22Rv1 (cell line): Measurements from ENCODE around the gene ARHGEF17.

Source experiments
- H3K27ac ChIP-seq: fragments of 450-650 bp; 2 replicates; pipeline ENCODE4 v1.5.1; 2017
- ZFX ChIP-seq: fragments of 450-650 bp; IDR thresholded peaks from 2 replicates; pipeline ENCODE4 v1.6.1; 2017; ENCODE audit warnings: antibody characterized with exemption, borderline replicate concordance
- TF ChIP-seq, protein P1 (sequence below): fragments of 450-650 bp; IDR thresholded peaks from 2 replicates; pipeline ENCODE4 v1.5.1; 2017; ENCODE audit warnings: mild to moderate bottlenecking

The ARHGEF17 gene

DNA sequence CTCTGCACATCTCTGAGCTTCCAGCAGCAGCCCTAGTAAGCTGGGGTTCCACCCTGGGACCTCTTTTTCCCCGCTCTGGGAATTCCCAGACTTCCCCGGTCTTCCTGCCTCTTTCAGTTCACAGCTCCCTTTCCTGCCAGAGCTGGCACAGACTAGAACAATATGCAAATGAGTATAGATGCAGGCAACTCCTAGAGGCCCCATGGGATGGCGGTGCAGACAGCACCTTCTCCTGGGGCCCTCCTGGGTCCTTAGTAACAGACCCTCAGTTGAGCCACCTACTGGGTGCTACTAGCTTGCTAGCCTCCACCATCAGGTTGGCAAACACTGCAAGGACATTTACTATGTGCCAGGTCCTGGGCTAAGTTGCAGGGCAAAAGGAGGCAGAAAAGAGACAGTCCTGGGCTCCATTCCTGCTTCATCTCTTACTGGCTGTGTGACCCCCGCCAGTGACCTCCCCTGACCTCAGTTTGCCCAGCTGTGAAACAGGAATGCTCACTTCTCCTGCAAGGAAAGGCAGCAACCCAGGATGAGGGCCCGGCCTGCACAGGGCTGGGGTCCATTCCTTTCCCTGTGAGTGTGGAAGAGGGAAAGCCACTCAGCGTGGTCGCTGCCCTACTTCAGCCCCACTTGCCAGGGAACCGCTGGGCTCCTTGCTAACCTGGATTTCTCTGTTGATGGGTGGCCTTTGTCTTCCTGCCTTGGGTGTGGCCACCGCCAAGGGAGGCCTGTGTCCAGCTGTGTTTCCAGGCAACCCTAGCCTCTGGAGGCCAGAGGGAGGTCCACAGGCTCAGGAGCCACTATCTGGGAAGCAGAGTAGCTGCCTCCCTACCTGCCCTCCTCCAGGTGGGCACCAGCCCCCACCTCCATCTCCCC is 75.4 kb downstream of the ARHGEF17 start:
- no peak for TF ChIP-seq ZFX
- TF ChIP-seq, protein P1, sequence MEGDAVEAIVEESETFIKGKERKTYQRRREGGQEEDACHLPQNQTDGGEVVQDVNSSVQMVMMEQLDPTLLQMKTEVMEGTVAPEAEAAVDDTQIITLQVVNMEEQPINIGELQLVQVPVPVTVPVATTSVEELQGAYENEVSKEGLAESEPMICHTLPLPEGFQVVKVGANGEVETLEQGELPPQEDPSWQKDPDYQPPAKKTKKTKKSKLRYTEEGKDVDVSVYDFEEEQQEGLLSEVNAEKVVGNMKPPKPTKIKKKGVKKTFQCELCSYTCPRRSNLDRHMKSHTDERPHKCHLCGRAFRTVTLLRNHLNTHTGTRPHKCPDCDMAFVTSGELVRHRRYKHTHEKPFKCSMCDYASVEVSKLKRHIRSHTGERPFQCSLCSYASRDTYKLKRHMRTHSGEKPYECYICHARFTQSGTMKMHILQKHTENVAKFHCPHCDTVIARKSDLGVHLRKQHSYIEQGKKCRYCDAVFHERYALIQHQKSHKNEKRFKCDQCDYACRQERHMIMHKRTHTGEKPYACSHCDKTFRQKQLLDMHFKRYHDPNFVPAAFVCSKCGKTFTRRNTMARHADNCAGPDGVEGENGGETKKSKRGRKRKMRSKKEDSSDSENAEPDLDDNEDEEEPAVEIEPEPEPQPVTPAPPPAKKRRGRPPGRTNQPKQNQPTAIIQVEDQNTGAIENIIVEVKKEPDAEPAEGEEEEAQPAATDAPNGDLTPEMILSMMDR, result no peak
- no peak overlapping the region for H3K27ac ChIP-seq

DNA sequence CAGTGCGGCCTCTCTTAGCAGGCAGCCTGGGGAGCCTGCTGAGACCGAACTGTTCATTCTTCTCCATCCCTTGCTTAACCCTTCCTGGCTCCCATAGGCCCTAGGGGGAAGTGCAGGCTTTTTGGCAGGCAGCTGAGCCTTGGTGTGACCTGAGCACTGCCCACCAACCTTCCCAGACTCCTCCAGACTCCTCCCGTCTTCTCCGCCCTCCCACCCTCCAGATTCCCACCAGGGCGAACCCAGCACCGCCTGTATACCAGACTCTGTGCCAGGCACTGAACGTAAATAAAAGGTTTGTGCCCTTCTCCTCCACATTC is 76.0 kb downstream of the ARHGEF17 start:
- no peak overlapping the region for H3K27ac ChIP-seq

DNA sequence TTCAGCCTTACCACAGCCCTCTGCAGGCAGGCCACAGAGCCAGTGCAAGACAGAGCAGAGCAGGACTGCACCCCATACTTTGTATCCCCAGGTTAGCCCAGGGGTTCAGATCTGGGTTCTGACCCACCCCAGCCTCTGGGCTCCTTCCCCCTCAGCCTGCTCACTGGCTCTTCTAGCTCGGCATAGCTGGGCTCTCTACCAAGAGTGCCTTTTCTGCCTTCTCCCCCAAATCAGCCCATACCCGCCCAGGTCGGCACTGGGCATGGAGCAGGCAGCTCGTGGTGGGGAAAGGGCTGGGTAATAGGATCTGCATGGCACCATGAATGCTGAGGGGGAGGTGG is 76.4 kb downstream of the ARHGEF17 start:
- TF ChIP-seq ZFX, result no peak
- TF ChIP-seq, protein P1, result no peak
- no peak overlapping the region for H3K27ac ChIP-seq

More for the DNA sequence above, 76.0 kb downstream of the ARHGEF17 start:
- TF ChIP-seq ZFX, result no peak
- TF ChIP-seq, protein P1, result no peak

DNA sequence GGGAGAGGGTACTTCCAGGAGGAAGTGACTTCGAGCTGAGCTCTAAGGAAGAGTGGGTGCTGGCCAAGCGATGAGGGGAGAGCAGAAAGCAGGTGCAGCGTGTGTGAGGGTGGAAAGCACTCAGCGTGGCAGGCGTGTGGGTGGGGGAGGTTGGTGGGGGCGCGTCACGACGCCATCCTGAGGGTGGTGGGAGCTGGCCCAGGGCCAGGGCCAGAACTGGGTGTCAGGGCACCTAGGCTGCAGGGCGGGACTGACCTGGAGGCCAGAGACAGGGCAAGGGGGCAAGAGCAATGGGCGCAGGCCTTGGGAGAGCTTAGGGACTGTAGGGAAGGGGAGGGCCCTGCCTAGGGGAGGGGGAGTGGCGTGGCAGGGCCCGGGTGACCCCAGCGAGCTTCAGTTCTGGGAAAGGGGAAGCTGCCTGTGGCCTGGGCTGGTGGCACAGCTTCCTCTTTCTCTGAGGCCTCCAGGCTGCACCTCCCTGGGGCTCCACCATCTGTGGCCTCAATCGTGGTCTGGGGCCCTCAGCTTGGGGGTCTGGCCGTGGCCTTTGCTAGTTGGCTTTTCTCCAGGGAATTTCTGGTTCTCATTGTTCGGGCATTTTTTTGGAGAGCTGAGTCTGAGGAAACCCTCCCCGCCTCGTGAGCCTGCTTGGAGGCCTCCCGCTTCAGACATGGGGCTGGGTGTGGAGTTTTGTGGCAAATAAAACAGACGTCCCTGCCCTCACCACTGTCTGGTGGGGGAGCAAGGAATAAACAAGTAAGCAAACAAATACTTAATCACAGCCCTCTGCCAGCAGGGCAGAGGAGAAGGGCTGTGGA is 77.0 kb downstream of the ARHGEF17 start:
- H3K27ac ChIP-seq, result no peak overlapping the region
- TF ChIP-seq ZFX, result no peak
- TF ChIP-seq, protein P1, result no peak

DNA sequence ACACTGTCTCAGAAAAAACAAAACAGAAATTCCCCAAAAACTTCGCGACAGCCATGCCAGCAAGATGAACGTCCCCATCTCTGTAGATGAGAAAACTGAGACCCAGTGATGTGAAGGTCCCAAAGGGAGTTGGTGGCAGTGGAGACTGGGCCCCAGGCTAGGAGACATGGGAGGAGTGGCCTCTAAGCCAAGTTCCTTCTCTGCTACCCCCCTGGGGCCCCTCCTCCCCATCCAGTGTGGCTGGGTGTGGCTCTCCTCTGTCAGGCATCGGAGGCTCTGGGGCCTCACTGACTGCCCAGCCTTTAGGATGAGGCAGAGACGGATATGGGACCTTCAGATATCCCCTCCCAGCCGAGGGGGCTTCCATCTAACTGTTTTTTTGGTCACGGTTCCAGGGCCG is 77.9 kb downstream of the ARHGEF17 start:
- no peak overlapping the region for H3K27ac ChIP-seq

DNA sequence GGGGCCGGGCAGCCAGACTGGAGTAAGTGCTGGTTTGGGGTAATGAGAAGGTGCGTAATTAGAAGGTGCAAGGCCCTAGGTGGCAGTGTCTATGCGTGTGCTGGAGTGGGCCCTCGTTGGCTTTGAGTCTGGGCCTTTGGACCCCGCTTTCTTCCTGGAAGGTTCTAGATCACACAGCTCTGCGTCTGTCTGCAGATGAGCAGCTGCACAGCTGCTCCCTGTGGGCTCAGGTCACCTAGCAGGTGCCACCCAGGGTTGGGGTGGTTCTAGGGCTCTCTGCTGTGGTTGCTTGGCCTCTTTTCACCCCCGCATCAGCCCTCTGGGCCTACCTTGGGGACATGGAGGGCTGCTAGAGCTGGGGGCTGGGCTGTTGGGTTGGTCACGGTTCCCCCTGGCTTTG is 78.5 kb downstream of the ARHGEF17 start:
- H3K27ac ChIP-seq, result no peak overlapping the region
- TF ChIP-seq, protein P1, result no peak
- no peak for TF ChIP-seq ZFX

More for the DNA sequence above, 77.9 kb downstream of the ARHGEF17 start:
- TF ChIP-seq, protein P1, result no peak
- no peak for TF ChIP-seq ZFX

DNA sequence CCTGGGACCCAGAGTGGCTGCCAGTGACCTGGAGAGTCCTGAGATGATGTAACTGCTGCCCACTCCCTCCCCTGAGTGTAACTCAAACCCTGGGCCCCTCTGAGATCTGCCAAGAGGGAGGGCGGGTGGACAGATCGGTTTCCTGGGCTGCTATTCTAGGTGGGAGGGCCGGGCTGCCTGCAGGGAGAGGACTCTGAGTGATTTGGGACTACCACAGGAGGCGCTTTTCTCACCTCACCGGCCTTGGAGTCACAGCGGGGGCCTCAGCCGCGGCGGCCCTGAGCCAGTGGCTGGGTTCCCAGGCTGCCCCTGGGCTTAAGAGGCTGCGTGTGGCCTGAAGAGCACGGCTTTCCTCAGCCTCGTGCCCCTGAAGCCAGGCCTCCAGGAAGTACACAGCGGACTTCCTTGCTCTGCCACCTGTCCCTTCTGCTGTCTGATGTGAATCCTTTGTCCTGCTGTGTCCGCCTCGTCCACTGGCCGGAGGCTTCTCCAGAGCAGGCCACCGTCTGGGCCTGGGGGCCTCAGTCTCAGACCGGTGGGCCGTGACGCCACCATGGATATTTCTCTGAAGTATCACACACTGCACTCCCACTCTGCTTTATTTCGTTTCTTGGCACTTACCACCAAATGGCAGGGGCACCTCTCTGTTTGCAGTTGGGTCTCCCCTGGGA is 79.7 kb downstream of the ARHGEF17 start:
- no peak for TF ChIP-seq ZFX
- TF ChIP-seq, protein P1, result no peak
- no peak overlapping the region for H3K27ac ChIP-seq
